Measurements from ENCODE around the gene KPNB1. TPM values are rescaled to one million over a fixed set of nuclear protein-coding genes. Genes with fewer than 3 reads are reported as not detected.

The KPNB1 gene
- polyA plus RNA-seq, 1 experiment = 212 TPM

GRCh38 chr17:47711366-47712099 lies 61.8 kb downstream of the KPNB1 start:
- ChIA-PET CTCF (interaction anchor here (0.5 to 1.4 kb wide), 2 partner anchors 14 to 259 kb away, joined by 3 to 4 read pairs; partner anchors contain the start of gene CDK5RAP3), POLR2A (no interaction called here)
- Histone ChIP-seq H3K4me3 (ENCODE audit: low read depth, low read length) (no peak overlapping the region), H3K27me3 (ENCODE audit: control insufficient read depth, insufficient read depth, low read length) (peaks cover 50% of the 10 kb centered on the region), H3K27ac (ENCODE audit: low read depth, low read length) (no peak overlapping the region), H3K9me3 (ENCODE audit: control insufficient read depth, insufficient read depth, low read length) (no peaks in the 10 kb centered on the region; the same call in 1 of the 2 replicates)
- DNase-seq (ENCODE audit: low read depth, low spot score) = no peak
- TF ChIP-seq, protein P1, sequence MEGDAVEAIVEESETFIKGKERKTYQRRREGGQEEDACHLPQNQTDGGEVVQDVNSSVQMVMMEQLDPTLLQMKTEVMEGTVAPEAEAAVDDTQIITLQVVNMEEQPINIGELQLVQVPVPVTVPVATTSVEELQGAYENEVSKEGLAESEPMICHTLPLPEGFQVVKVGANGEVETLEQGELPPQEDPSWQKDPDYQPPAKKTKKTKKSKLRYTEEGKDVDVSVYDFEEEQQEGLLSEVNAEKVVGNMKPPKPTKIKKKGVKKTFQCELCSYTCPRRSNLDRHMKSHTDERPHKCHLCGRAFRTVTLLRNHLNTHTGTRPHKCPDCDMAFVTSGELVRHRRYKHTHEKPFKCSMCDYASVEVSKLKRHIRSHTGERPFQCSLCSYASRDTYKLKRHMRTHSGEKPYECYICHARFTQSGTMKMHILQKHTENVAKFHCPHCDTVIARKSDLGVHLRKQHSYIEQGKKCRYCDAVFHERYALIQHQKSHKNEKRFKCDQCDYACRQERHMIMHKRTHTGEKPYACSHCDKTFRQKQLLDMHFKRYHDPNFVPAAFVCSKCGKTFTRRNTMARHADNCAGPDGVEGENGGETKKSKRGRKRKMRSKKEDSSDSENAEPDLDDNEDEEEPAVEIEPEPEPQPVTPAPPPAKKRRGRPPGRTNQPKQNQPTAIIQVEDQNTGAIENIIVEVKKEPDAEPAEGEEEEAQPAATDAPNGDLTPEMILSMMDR (IDR thresholded peaks at IDR 0.05; ENCODE audit: low read depth, low read length) = no peak

DNA sequence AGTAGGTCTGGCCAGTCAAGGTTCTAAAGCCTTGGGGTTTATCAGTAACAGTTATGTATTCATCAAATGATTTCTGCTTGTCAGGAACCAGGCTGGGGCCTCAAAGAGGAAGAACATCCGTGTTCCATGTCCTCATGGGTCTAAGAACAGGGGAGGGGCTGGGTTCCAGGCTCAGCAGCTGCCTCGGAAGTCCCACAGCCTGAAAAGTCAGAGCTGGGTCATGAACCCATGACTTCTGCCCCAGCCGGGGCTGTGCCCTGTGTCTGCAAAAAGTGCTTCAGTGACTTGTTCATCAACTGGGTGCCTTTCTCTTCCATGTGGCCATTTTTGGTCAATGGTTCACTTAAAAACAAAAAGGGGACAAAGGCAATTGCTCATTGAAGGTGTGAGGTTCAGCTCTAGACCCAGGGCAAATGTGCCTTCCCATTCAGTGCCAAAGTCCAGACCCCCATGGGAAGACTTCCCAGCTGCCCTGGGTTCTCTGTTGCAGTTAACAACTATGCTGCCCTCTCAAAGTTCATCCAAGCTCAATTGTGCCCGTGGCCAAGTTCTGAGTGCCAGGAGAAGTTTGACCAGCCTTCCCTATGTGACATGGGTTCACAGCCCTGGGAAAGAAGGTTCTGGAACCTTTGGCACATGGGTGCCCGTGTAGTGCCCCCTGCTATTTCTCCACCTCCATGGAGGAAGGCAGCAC lies 62.8 kb downstream of the KPNB1 start:
- peaks cover 59% of the 10 kb centered on the region for H3K27me3 ChIP-seq (ENCODE audit: control insufficient read depth, insufficient read depth, low read length)
- DNase-seq (ENCODE audit: low read depth, low spot score) = no peak
- no peaks in the 10 kb centered on the region; the same call in 1 of the 2 replicates for H3K9me3 ChIP-seq (ENCODE audit: control insufficient read depth, insufficient read depth, low read length)
- H3K27ac ChIP-seq (ENCODE audit: low read depth, low read length) = no peak overlapping the region
- ChIA-PET POLR2A (no interaction called here), CTCF (no interaction called here)
- H3K4me3 ChIP-seq (ENCODE audit: low read depth, low read length) = no peak overlapping the region
- TF ChIP-seq, protein P1 (IDR thresholded peaks at IDR 0.05; ENCODE audit: low read depth, low read length) = no peak

DNA sequence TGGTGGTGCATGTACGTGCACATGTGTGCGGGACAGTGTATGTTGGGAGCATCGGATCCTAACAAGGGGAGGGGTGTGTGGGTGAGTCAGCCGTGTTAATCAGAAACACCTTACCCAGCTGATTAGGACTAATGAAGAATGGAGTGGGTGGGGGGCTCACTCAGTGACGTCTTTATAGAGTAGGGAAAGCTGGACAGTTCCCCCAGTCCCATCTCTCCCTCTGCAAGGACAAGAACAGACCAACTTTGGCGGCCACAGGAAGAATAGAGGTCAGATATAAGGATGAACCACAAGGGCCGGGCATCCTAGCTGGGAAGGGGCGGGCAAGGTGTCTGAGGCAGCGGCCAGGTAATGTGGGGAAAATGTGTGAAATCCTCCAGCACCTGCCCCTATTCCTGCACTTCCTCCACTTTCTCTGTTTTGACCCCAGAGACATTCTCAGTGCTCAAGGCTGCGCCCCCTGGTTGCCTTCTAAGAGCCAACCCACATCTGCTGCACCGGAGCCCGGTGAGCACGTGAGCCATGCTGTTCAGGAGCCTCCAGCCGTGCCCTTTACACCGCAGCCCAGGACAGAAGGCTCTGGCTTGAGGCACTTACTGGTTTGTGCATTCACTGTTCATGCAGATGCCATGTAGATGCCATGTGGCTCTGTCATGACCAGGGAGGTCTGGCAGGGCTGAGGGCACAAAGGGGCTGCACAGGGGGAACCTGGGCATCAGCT lies 64.4 kb downstream of the KPNB1 start:
- CTCF ChIA-PET = no interaction called here
- Histone ChIP-seq H3K4me3 (ENCODE audit: low read depth, low read length) (no peak overlapping the region), H3K9me3 (ENCODE audit: control insufficient read depth, insufficient read depth, low read length) (no peaks in the 10 kb centered on the region; the same call in 1 of the 2 replicates), H3K27me3 (ENCODE audit: control insufficient read depth, insufficient read depth, low read length) (peaks cover 68% of the 10 kb centered on the region), H3K27ac (ENCODE audit: low read depth, low read length) (no peak overlapping the region)
- POLR2A ChIA-PET = no interaction called here
- TF ChIP-seq, protein P1 (IDR thresholded peaks at IDR 0.05; ENCODE audit: low read depth, low read length) = no peak
- DNase-seq (ENCODE audit: low read depth, low spot score) = no peak

GRCh38 chr17:47714773-47715396 lies 65.2 kb downstream of the KPNB1 start:
- ChIA-PET CTCF (interaction anchor here (0.6 kb wide), 1 partner anchor 176 kb away, joined by 3 read pairs; no protein-coding TSS in a partner anchor), POLR2A (no interaction called here)
- DNase-seq (ENCODE audit: low read depth, low spot score) = no peak
- no peak overlapping the region for H3K27ac ChIP-seq (ENCODE audit: low read depth, low read length)
- H3K27me3 ChIP-seq (ENCODE audit: control insufficient read depth, insufficient read depth, low read length) = peaks cover 68% of the 10 kb centered on the region
- H3K4me3 ChIP-seq (ENCODE audit: low read depth, low read length) = no peak overlapping the region
- TF ChIP-seq, protein P1 (IDR thresholded peaks at IDR 0.05; ENCODE audit: low read depth, low read length) = no peak
- no peaks in the 10 kb centered on the region; the same call in 1 of the 2 replicates for H3K9me3 ChIP-seq (ENCODE audit: control insufficient read depth, insufficient read depth, low read length)
